Esophagus squamous epithelium (tissue), 5 donors: ENCODE data around the gene ARSA. TPM values are rescaled to one million over a fixed set of nuclear protein-coding genes. Genes with fewer than 3 reads are reported as not detected.
A peak's percentile ranks its signal among the peaks of the same experiment; 100 is the strongest.
"Not testable (repeated sequence)": the region's sequence is repeated elsewhere in the genome, so short reads cannot be mapped to it uniquely, and the experiment has no call there.

Experiments
- DNase-seq: peaks from one replicate; lab custom pipeline; 2025; lab: John Stamatoyannopoulos, UW
- H3K27ac ChIP-seq, 4 donors: fragments of 200-600 bp; sonication (generic); one replicate each; pipeline ENCODE4 v1.5.1; 2016 to 2019; ENCODE audit warnings: mild to moderate bottlenecking in 1 of 4
- H3K27me3 ChIP-seq, 4 donors: fragments of 200-600 bp; sonication (generic); 1 replicate in 3 of 4; 2 replicates in 1 of 4; pipeline versions ENCODE4 v1.5.1 to v1.6.0; 2017 to 2021; ENCODE audit warnings: antibody characterized with exemption in 1 of 4
- H3K36me3 ChIP-seq, 3 donors: fragments of 200-600 bp; sonication (generic); one replicate each; pipeline ENCODE4 v1.5.1; 2016 to 2019
- H3K4me1 ChIP-seq, 3 donors: fragments of 200-600 bp; sonication (generic); one replicate each; pipeline ENCODE4 v1.5.1; 2017 to 2019
- H3K4me3 ChIP-seq, 4 donors: fragments of 200-600 bp; sonication (generic); 1 replicate in 3 of 4; 2 replicates in 1 of 4; pipeline ENCODE4 v1.5.1; 2016 to 2019; ENCODE audit warnings: mild to moderate bottlenecking in 2 of 4, moderate library complexity in 1 of 4
- H3K9me3 ChIP-seq, 3 donors: fragments of 200-600 bp; sonication (generic); one replicate each; pipeline ENCODE4 v1.5.1; 2016 to 2019
- CTCF ChIP-seq, 6 experiments: fragments of 450-650 bp in 4 of 6; fragments of 200-600 bp in 2 of 6; sonication (generic) in 2 of 6; IDR thresholded peaks; one replicate each; pipeline ENCODE4 v1.5.1; 2016 to 2019; ENCODE audit warnings: antibody characterized with exemption in 6 of 6, mild to moderate bottlenecking in 4 of 6, moderate library complexity in 4 of 6
- POLR2A ChIP-seq, 4 donors: fragments of 450-650 bp; IDR thresholded peaks; one replicate each; pipeline ENCODE4 v1.6.1; 2017; ENCODE audit warnings: antibody characterized with exemption in 4 of 4, mild to moderate bottlenecking in 4 of 4, moderate library complexity in 3 of 4
- WGBS, 2 donors: methylation state at CpG; one replicate each; pipeline ENCODE4 v1.1.5; 2018; 5-methylcytosine and 5-hydroxymethylcytosine counted together
- intact Hi-C: fragments of 100-400 bp; cut with DNase I; formaldehyde crosslinking; loops from one replicate; pipeline ENCODE4 v1.15.0; 2022
- total RNA-seq, 4 donors: library from RNA; depleted of rRNA; stranded (reverse); fragments of >200 nt; gene quantifications; one replicate each; pipeline ENCODE4 v1.1.0, GENCODE V29; 2016
- donor health status: DM: yes; HTN: yes; CAD: no.

ARSA gene
- total RNA-seq, 4 donors from 2014 or later: 18.7 to 47.0 (median 28.6) TPM

GRCh38 chr22:50620593-50621355, 7.2 kb downstream of the ARSA start:
- Histone ChIP-seq H3K9me3 (no peaks in the 10 kb centered on the region), H3K4me3 (peak overlapping the region; percentile 5 to 54 (median 35)), H3K36me3 (peaks cover 4 to 17% (median 10%) of the 10 kb centered on the region in 3 donors), H3K27me3 (peaks cover 0 to 15% (median 0%) of the 10 kb centered on the region in 4 donors), H3K27ac (peak overlapping the region; percentile 84 to 91 (median 88)), H3K4me1 (peaks cover 19 to 40% (median 24%) of the 10 kb centered on the region in 3 donors)
- WGBS, 2 donors: 4 to 6% methylated on average over 15 to 22 of the region's 25 CpGs
- no peak for DNase-seq
- TF ChIP-seq POLR2A (IDR thresholded peaks at IDR 0.05): no peak
- peak in 2 of 6 experiments; percentile 86 to 87 for TF ChIP-seq CTCF (IDR thresholded peaks at IDR 0.05)
- intact Hi-C loops: no loop called here

DNA sequence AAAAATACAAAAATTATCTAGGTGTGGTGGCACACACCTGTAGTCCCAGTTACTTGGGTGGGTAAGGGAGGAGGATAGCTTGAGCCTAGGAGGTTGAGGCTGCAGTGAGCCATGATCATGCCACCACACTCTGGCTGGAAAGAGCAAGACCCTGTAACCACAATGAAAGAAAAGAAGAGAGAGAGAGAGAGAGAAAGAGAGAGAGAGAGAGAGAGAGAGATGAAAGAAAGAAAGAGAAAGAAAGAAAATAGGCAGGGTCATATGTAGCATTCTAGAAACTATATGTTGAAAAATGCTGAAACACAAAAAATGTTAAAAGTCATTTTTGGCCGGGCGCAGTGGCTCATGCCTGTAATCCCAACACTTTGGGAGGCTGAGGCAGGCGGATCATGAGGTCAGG, 13.7 kb downstream of the ARSA start:
- intact Hi-C loops: loop anchor here (10.0 kb wide), 1 partner anchor 89 kb away; the partner anchor contains the start of gene SCO2
- DNase-seq, H3K4me3 ChIP-seq, H3K27ac ChIP-seq, H3K9me3 ChIP-seq, H3K36me3 ChIP-seq: not testable (repeated sequence)
- WGBS, 2 donors: 60 to 81% methylated on average over 3 of the region's 3 CpGs
- Histone ChIP-seq H3K27me3 (peaks cover 0 to 40% (median 0%) of the 10 kb centered on the region in 4 donors), H3K4me1 (peaks cover 0 to 15% (median 6%) of the 10 kb centered on the region in 3 donors)

GRCh38 chr22:50613291-50613981, 14.5 kb downstream of the ARSA start:
- WGBS, 2 donors: 69 to 76% methylated on average over 8 to 14 of the region's 22 CpGs

DNA sequence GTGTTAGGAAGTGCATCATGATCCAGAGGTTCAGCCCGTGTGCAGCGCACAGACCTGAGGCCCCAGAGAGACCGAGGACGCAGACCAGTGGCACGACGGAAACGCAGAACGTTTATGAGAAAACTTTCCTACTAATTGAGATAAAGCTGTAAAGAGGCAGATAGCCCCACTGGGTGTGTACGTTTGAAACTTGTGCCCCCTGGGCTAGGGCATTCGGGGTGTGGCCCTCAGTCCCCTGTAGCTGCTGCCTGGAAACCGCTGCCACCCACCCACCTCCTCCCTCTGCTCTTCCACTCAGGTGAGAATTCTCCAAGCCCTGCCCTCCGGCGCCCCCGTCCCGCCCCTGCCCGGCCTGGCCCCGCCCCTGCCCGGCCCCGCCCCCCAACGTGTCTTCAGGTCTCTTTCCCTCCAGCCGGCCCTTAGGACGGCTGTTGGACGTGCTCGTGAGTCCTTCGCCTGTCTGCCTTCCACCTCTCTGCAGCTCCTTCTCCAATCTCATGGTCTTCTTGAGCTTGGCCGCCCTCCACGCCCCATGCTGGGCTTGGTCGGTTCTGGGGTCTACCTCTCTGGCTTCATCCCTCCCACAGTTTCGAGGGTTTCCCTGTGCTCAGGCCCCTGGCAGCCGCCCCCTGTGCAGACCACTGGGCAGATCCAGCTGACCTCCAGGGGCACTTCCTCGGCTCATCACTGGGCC, 15.3 kb downstream of the ARSA start:
- Histone ChIP-seq H3K27ac (peak overlapping the region in 3 of 4 donors; percentile 50 to 73 (median 61)), H3K4me1 (peaks cover 0 to 15% (median 6%) of the 10 kb centered on the region in 3 donors), H3K36me3 (no peaks in the 10 kb centered on the region), H3K27me3 (peaks cover 0 to 46% (median 0%) of the 10 kb centered on the region in 4 donors), H3K9me3 (no peaks in the 10 kb centered on the region), H3K4me3 (no peak overlapping the region)
- DNase-seq: no peak
- TF ChIP-seq POLR2A (IDR thresholded peaks at IDR 0.05) (no peak), CTCF (IDR thresholded peaks at IDR 0.05) (no peak)
- intact Hi-C loops: loop anchor here (10.0 kb wide), 1 partner anchor 88 kb away; the partner anchor contains the start of gene SCO2
- 44 to 50% methylated on average over 12 to 20 of the region's 31 CpGs for WGBS, 2 donors

More at GRCh38 chr22:50613291-50613981, 14.5 kb downstream of the ARSA start:
- peaks cover 0 to 15% (median 6%) of the 10 kb centered on the region in 3 donors for H3K4me1 ChIP-seq
- intact Hi-C loops: loop anchor here (10.0 kb wide), 1 partner anchor 89 kb away; the partner anchor contains the start of gene SCO2
- no peak overlapping the region for H3K4me3 ChIP-seq
- H3K27ac ChIP-seq: peak overlapping the region in 3 of 4 donors; percentile 50 to 73 (median 61)
- TF ChIP-seq CTCF (IDR thresholded peaks at IDR 0.05) (peak in 1 of 6 experiments; percentile 29), POLR2A (IDR thresholded peaks at IDR 0.05) (peak in 1 of 4 donors; percentile 9)
- no peaks in the 10 kb centered on the region for H3K9me3 ChIP-seq
- H3K27me3 ChIP-seq: peaks cover 0 to 40% (median 0%) of the 10 kb centered on the region in 4 donors
- no peak for DNase-seq
- no peaks in the 10 kb centered on the region for H3K36me3 ChIP-seq

DNA sequence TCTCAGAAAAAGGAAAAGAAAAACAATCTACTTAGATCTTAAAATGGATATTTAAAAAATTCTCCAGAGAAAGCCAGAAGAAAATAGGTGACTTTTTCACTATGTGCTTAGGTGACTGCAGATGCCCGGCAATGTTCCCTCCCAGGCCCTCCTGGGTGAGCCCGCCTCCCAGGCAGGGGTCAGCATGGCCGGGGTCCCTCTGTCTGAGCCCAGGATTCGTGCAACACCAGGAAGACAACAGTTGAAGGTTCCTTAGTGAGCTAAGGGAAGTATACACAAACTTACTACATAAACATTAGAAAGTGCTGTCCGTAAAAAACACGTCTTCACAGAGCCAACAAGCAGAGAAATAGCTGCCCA, 15.8 kb downstream of the ARSA start:
- H3K27me3 ChIP-seq: peaks cover 0 to 51% (median 0%) of the 10 kb centered on the region in 4 donors
- no peaks in the 10 kb centered on the region for H3K36me3 ChIP-seq
- WGBS, 2 donors: 44 to 55% methylated on average over 6 of the region's 6 CpGs
- TF ChIP-seq POLR2A (IDR thresholded peaks at IDR 0.05): no peak
- TF ChIP-seq CTCF (IDR thresholded peaks at IDR 0.05): no peak
- H3K9me3 ChIP-seq: no peaks in the 10 kb centered on the region
- H3K27ac ChIP-seq: no peak overlapping the region
- peaks cover 0 to 15% (median 6%) of the 10 kb centered on the region in 3 donors for H3K4me1 ChIP-seq
- intact Hi-C loops: loop anchor here (10.0 kb wide), 1 partner anchor 87 kb away; the partner anchor contains the start of gene SCO2
- no peak for DNase-seq
- H3K4me3 ChIP-seq: no peak overlapping the region
